GM18498 (cell line): Measurements from ENCODE around the gene MYOG.

Experiments
- ATAC-seq: cut with Tn5 transposase; IDR thresholded peaks from one replicate; pipeline ENCODE4 v1.9.1; 2021; ENCODE audit warnings: mild to moderate bottlenecking, moderate library complexity; ENCODE audit not compliant: unreplicated experiment

Gene MYOG

GRCh38 chr1:203091199-203091477, 5.3 kb upstream of the MYOG start:
- no peak for ATAC-seq

DNA sequence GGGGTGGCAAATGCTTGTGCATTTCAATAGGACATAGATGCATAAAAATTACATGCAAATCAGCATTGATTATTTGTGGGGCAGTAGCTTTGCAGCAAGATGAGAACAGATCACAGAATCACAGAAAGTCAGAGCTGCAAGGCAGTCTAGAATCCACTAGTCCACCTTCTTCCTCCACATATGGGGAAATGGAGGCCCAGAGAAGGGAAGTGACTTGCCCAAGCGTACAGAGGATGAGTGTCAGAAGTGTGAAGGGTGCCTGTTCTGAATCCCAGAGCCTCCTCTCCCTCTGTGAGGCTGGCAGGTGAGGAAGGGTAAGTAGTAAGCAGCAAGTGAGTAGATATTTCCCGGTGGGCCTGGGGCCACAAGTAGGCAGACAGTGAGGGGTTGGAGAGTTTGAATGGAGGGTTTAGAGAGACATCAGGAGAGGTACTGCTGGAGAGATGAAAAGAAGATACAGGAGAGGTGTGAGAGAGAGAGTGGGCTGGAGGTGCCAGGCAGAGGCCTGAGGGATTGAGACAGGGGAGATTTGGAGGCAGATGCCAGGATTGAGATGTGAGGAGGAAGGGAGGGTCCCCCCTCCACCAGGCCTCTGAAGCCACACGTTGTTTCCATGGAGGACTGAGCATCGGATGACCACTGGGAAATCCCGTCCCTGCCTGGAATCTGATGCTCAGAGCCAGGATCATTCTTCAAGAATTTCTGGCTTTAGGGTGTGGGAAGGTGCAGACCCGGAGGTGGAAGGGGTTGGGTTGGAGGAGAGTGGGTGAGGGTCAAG, 4.8 kb upstream of the MYOG start:
- no peak for ATAC-seq

DNA sequence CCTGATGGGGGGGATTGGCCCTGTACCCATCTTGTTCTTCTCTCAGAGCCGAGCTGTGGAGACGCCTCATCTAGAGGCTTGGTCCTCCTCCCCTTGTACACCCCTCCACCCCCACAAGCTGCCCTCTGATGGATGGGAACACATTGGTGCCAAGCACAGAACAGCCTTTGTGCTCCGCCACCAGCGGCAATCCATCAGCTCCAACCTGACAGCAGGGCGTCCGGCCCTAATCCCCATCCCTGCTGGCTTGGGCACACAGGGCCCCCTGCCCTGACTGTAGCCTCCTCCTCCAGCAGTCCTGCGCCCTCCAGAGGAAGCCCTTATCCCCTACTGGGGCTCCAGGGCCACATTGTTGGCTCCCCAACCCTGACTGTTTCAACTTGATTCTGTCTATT, 3.8 kb upstream of the MYOG start:
- ATAC-seq: no peak

DNA sequence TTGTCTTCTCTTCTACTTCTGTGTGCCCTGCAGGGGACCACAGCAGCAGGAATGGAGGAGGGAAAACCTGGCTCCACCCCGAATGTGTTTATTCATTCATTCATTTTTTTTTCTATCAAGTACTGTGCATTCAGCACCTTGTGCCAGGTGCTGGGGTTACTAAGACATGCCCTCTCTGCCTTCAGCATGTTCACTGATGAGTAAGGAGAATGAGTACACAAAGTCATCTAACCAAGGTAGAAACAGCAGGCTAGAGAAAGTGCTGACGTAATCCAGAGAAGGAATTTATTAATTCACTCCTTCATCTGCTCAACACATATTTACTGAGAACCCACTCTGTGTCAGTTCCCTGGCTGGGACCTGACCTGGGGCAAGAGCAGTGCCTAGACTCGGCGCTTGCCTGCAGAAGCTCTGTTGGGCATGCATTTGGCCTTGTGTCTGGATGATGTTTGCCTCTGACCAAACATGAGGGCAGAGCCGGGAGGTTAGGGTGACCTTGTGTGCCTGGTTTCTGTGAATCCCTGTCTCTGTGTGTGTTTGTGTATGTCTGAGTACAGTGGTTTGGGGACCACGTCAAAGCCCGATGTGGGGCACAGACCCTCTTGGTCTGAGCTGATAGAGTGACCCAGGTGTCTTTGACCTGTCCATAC, 3.3 kb upstream of the MYOG start:
- ATAC-seq: no peak

- no peak for ATAC-seq
Observed at GRCh38 chr1:203088441-203088840, 2.6 kb upstream of the MYOG start.

- no peak for ATAC-seq
Observed at GRCh38 chr1:203086992-203087763, 1.4 kb upstream of the MYOG start.

DNA sequence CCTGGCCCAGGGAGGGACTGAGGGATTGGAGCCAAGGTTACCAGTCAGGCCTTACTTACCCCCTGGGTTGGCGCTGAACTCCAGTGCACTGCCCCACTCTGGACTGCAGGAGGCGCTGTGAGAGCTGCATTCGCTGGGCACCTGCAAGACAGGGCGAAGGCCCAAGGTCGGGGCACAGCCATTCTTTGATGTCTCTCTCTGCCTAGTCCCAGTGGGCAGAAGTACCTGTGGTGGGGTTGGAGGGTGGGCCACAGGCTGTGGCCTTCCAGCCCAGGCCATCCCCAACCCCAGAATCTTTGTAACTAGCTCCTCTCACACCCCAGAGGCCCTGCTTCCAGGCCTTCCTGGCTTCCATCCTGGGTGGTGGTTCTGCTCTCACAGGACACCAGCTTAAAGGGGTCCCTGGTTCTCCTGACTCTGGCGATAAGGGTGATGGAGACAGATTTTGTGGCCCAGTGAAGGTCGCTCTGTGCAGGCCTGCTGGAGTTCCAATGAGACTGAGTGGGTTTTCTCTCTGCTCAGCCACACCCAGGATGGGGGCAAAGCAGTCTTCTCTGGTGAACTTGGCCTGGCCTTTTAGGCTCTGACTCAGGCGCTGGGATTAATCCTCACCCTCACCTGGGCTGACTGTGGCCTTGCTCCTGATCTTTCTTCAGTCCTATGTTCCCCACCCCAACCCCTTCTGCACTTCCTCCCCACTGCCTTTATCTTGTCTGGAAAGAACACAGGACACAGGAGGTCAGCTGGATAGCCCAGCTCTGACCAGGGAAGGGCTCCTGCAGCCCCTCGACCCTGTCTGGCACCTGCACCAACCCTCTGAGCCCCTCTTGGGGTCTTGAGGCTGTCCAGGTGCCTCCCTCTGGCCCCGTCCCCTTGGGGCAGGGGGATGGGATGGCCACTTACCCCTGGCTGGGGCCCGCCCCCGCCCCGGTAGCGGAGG, 954 bp downstream of the MYOG start:
- ATAC-seq: no peak

- no peak for ATAC-seq
Observed at GRCh38 chr1:203083463-203083921, 2.3 kb downstream of the MYOG start.

DNA sequence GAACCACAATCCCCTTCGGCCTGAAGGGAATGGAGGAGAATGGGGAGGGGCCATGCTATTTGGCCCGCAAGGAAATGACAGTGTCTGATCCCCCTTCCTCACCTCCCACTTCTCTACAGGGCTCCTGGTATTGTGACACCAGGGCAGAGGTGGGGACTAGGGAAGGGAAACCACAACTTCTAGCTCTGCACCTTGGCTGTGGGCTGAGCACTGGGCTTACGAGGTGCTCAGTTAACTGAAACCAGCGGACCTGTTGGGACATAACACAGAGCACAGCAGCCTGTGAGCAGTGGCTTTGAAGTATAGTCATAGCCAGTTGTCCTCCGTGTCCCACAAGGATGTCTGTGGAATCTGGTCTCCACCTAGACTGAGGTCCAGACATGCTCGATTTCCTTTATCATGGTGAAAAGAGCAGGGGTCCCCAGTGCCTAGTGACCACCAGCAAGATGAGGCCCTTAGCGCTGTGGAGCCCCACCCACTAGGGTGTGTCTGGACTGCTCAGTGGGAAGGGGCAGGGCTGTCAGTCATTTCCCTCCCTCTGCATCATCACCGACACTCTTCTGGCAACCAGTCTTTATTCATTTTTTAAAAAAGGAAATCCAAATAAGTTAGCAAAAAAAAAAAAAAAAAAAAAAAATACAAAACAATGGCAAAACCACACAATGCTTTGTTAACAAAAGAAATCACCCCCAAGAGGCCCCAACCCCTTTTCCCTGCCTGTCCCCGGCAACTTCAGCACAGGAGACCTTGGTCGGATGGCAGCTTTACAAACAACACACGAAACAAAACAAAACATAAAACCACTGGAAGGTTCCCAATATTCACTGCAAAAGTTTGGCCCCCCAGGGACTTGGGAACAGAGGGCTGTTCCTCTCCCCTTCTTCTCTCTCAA, 3.0 kb downstream of the MYOG start:
- ATAC-seq: no peak

GRCh38 chr1:203082231-203082505, 3.6 kb downstream of the MYOG start:
- ATAC-seq: no peak

- no peak for ATAC-seq
Observed at GRCh38 chr1:203081465-203082230, 4.2 kb downstream of the MYOG start.

- ATAC-seq: no peak
Observed at GRCh38 chr1:203080456-203080855, 5.4 kb downstream of the MYOG start.

DNA sequence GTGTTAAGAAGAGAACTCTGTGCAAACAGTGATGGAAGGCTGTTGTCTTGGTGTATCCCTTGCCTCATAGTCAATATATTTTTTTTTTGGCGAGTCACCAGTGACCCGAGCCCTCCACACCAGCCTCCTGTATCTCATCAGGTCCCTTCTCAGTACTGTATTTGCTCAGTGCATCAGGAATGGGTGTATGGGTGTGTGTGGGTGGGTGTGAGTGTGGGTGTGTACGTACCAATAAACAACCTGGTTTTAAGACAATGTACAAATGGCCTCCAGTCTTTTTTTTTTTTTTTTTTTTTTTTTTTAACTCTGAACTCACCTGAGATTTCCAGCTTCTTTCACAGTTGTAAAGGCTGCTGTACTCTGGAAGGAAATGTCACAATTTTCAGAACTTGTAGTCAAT, 7.3 kb downstream of the MYOG start:
- no peak for ATAC-seq

- no peak for ATAC-seq
Observed at GRCh38 chr1:203077956-203078355, 7.9 kb downstream of the MYOG start.

DNA sequence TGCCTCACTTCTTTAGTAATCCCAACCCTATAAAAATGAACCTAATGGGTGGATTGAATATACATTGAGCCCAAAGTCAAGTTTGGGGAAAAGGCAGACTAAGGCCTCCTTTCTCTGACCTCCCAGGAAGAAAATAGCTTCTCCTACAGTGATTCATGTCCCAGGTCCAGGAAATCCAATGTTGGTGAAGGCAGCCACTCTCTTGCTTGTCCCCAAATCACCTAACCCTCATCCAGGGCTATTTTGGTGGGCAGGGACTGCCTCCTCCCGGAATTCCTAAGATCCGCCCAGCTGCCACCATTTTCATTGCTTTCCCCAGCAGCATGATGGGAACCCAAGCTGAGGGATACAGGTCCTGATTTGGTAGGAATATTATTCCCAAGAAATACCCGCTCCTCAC, 8.4 kb downstream of the MYOG start:
- ATAC-seq: no peak

DNA sequence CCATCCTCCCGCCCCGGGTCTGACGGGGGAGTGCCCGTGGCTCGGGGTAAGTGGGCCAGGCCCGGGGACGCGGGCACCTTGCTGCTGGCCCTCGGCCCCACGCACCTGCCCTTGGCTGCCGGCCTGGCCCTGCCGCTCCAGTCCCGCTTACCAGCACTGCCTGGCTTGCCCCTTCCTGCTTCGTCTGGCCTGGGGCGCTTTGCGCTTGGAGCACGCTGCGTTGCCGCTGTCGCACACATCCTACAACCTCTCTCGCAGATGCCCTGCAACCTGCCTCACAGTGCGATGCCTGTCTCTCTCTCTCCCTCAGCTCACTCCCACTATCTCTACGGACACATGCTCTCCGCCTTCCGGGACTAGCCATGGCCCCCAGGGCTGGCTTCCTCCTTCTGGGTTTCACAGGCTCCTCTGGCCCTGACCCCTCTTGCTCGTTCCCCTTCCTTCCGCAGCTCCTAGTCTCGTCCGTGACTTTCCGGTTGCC, 9.7 kb downstream of the MYOG start:
- no peak for ATAC-seq

DNA sequence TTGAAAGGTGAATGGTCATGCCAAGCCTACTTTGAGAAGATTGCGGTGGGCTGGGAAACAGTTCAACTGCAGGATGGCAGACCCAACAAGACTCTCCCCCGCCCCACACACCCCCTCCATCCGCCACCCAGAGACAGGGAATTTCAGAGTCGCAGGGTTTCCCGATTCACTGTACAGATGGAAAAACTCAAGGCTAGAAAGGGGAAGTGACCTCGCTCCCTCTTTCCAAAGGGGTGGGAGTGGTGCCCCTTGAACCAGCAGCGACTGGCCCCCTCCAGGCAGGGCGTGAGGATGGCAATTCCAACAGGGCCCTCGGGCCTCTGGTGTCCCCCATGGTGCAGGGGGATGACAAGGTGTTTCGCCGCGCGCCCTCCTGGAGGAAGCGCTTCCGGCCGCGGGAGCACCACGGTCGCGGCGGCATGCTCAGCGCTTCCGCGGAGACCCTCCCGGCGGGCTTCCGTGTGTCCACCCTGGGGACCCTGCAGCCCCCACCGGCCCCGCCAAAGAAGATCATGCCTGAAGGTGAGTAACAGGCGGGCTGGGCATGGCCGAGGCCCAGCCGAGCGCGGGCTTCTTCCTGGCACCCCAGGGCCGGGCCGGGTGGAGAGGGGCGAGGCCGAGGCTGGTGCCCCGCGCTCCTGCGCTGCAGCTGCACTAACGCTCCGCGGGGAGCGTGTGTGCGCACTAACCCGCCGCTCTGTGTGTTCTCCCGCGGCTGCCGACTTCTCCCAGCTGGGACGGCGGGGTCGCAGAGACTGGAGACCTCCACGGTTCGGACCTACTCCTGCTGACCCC, 10.4 kb downstream of the MYOG start:
- no peak for ATAC-seq

DNA sequence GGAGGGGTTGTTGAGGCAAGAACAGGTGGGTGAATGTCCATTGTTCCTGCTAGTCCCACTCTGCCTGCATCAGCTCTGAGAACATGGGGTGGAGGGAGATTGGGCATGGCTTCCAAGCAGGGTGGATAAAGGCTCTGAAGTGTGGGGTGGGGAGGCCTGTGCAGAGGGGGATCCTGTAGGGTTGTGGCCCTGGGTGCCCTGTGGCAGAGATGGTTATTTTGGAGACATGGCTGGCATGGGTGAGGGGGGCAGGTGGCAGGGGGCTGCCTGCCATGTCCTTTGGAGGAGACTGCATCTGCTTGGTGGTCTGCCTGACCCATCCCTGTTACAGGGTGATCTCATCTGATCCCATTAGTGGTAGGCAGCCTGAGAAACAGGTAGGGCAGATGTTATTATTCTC, 11.2 kb downstream of the MYOG start:
- ATAC-seq: no peak

- ATAC-seq: no peak
Observed at GRCh38 chr1:203073469-203073868, 12.3 kb downstream of the MYOG start.
